Transverse colon (tissue), 3 donors: Measurements from ENCODE around the gene IL12B.

Experiments
- CTCF ChIP-seq, 5 experiments: fragments of 200-600 bp in 3 of 5; fragments of 450-650 bp in 2 of 5; sonication (generic) in 3 of 5; IDR thresholded peaks; 1 replicate in 2 of 5; 2 replicates in 3 of 5; pipeline ENCODE4 v1.5.1; 2016 to 2017; ENCODE audit warnings: antibody characterized with exemption in 5 of 5, inconsistent platforms in 3 of 5, mild to moderate bottlenecking in 2 of 5, moderate library complexity in 1 of 5
- POLR2A ChIP-seq: fragments of 450-650 bp; IDR thresholded peaks from one replicate; pipeline ENCODE4 v1.6.1; 2016; ENCODE audit warnings: antibody characterized with exemption, mild to moderate bottlenecking, moderate library complexity

DNA sequence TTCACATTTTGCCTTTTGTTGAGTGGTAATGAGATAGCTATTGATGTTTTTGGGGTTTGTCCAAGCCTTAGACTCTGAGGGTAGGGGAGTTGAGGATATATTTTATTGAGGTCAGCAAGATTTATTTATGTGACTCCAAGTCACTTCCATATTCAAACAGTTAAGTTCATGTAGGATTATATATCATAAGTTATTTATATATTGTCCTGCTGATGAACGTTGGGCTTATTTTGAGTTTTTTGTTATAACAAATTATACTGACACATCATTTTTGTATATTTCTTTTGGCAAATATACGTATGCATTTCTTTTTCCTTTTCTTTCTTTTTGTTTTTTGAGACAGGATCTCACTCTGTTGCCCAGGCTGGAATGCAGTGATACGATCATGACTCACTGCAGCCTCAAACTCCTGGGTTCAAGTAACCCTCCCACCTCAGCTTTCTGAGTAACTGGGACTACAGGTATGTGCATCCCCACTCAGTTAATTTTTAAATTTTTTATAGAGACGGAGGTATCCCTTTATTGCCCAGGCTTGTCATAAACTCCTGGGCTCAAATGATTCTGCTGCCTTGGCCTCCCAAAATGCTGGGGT is 23.5 kb upstream of the IL12B start:
- TF ChIP-seq POLR2A (no peak), CTCF (IDR thresholded peaks at IDR 0.05) (no peak)
